ENCODE data around the gene PAPOLG. TPM values are rescaled to one million over a fixed set of nuclear protein-coding genes. Genes with fewer than 3 reads are reported as not detected.

PAPOLG gene
- total and polyA plus RNA-seq, 9 of the 15 experiments (the other 6 are each of a cell fraction or from before 2014, with no cell fraction given), result 3.9 to 16.3 (median 10.0) TPM

DNA sequence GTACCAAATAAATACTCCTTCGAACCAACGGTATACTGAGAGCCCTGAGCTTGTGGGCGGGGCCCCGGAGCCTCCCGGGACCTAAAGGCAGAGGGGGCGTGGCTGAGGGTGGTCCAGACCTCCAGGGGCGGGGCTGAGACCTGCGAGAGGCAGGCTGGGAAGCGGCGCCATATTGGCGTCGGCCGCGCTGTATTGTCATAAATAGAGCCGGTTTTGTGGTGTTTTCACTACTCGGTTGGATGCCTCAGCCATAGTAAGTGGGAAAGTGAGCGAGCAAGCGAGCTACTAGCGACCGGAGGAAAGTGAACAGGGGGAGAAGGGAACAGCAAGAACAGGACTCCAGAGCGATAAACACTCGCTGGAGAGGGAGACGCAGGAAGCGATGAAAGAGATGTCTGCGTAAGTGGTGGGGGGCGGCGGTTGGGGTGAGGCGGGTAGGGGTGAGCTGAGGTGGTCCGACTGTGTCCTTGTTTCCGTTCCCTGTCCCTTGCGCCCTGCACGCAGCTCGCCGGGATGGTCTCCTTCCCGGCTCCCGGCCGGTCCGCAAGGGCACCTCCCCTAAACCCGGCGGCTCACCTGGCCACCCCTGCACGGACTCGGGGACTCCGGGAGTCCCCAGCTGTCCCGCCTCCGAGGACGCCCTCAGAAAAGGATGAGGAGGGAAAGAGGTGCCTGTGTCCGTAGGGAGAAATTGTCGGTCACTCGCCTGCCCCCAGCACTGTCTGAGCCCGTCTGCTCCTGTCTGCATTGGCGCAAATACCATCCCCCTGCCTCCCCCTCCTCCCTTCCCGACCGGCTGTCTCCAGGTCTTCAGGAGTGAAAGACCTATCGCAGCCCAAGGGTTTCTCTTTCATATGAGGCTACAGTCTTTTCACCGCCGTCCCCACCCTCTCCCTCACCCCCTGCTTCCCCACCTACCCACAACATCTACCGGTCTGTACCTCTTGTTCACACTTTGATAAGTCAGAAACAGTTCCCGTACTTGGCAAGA, at the start of gene PAPOLG (continued):
- TF ChIP-seq, protein P1, sequence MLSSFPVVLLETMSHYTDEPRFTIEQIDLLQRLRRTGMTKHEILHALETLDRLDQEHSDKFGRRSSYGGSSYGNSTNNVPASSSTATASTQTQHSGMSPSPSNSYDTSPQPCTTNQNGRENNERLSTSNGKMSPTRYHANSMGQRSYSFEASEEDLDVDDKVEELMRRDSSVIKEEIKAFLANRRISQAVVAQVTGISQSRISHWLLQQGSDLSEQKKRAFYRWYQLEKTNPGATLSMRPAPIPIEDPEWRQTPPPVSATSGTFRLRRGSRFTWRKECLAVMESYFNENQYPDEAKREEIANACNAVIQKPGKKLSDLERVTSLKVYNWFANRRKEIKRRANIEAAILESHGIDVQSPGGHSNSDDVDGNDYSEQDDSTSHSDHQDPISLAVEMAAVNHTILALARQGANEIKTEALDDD (IDR thresholded peaks at IDR 0.05), result no peak
- TF ChIP-seq STAT5B (CRISPR knock-in tag; IDR thresholded peaks at IDR 0.05) (no peak), CBFB (CRISPR knock-in tag; IDR thresholded peaks at IDR 0.05) (no peak), IFI16 (CRISPR knock-in tag; IDR thresholded peaks at IDR 0.05) (no peak), NCOR1 (IDR thresholded peaks at IDR 0.05) (no peak), KDM2B (CRISPR knock-in tag; IDR thresholded peaks at IDR 0.05) (no peak), ZNF263 (CRISPR knock-in tag; IDR thresholded peaks at IDR 0.05; ENCODE audit: borderline replicate concordance) (peak; percentile 28; the same call in 1 of the 2 replicates), ZNF57 (CRISPR knock-in tag; IDR thresholded peaks at IDR 0.05) (no peak), ZNF311 (CRISPR knock-in tag; IDR thresholded peaks at IDR 0.05) (no peak)
- TF ChIP-seq, protein P2, sequence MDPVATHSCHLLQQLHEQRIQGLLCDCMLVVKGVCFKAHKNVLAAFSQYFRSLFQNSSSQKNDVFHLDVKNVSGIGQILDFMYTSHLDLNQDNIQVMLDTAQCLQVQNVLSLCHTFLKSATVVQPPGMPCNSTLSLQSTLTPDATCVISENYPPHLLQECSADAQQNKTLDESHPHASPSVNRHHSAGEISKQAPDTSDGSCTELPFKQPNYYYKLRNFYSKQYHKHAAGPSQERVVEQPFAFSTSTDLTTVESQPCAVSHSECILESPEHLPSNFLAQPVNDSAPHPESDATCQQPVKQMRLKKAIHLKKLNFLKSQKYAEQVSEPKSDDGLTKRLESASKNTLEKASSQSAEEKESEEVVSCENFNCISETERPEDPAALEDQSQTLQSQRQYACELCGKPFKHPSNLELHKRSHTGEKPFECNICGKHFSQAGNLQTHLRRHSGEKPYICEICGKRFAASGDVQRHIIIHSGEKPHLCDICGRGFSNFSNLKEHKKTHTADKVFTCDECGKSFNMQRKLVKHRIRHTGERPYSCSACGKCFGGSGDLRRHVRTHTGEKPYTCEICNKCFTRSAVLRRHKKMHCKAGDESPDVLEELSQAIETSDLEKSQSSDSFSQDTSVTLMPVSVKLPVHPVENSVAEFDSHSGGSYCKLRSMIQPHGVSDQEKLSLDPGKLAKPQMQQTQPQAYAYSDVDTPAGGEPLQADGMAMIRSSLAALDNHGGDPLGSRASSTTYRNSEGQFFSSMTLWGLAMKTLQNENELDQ (CRISPR knock-in tag; IDR thresholded peaks at IDR 0.05; ENCODE audit: borderline replicate concordance), result no peak
- TF ChIP-seq, protein P3, sequence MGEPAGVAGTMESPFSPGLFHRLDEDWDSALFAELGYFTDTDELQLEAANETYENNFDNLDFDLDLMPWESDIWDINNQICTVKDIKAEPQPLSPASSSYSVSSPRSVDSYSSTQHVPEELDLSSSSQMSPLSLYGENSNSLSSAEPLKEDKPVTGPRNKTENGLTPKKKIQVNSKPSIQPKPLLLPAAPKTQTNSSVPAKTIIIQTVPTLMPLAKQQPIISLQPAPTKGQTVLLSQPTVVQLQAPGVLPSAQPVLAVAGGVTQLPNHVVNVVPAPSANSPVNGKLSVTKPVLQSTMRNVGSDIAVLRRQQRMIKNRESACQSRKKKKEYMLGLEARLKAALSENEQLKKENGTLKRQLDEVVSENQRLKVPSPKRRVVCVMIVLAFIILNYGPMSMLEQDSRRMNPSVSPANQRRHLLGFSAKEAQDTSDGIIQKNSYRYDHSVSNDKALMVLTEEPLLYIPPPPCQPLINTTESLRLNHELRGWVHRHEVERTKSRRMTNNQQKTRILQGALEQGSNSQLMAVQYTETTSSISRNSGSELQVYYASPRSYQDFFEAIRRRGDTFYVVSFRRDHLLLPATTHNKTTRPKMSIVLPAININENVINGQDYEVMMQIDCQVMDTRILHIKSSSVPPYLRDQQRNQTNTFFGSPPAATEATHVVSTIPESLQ (CRISPR knock-in tag; IDR thresholded peaks at IDR 0.05), result 0 out of 2 replicates have a peak, but pooled peaks have one; percentile 66
- TF ChIP-seq, protein P4, sequence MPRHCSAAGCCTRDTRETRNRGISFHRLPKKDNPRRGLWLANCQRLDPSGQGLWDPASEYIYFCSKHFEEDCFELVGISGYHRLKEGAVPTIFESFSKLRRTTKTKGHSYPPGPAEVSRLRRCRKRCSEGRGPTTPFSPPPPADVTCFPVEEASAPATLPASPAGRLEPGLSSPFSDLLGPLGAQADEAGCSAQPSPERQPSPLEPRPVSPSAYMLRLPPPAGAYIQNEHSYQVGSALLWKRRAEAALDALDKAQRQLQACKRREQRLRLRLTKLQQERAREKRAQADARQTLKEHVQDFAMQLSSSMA (CRISPR knock-in tag; IDR thresholded peaks at IDR 0.05), result no peak
- TF ChIP-seq, protein P5, sequence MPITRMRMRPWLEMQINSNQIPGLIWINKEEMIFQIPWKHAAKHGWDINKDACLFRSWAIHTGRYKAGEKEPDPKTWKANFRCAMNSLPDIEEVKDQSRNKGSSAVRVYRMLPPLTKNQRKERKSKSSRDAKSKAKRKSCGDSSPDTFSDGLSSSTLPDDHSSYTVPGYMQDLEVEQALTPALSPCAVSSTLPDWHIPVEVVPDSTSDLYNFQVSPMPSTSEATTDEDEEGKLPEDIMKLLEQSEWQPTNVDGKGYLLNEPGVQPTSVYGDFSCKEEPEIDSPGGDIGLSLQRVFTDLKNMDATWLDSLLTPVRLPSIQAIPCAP (CRISPR knock-in tag; IDR thresholded peaks at IDR 0.05; ENCODE audit: borderline replicate concordance), result no peak
